Measurements from ENCODE around the gene ZNF12.
"Not testable (repeated sequence)": the region's sequence is repeated elsewhere in the genome, so short reads cannot be mapped to it uniquely, and the experiment has no call there.

The ZNF12 gene

DNA sequence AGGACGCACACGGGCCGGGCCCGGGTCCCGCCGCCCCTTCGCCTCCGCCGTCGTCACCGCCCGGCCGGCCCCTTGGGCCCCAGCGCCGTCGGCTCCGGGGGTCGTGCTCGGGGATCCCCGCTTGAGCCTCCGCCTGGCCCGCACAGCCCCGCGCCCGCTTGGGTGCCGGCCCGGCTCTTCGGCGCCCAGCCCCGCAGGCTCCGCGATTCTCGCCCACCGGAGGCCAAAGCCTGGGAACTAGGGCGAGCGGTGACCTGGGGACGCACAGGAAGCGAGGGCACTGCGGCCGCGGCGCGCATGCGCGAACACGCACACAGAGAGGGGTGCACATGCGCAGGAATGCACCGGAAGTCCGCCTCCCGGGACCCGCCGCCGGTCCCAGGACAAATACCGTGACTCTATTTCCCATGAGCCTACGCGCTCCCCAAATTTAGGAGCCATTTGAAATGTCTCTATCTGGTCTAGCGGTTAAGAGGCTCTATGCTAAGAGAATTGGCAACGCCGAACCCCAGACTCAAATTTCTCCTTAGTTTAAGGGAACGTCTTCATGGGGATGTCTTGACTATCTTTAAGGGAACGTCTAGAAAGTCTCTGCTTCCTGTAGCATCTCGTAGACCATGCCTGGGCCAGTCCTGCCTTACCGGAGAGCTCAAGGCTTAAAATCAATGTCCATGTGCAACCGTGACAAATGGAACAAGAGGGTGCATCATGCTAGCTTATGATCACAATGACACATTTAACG lies at the start of gene ZNF12:
ZNF12 (minus strand) TSS at position 282 of the 742 bp plus-strand sequence. CDS start 1,774 bp downstream, outside the sequence.
- peak; percentile 97 for DNase-seq

DNA sequence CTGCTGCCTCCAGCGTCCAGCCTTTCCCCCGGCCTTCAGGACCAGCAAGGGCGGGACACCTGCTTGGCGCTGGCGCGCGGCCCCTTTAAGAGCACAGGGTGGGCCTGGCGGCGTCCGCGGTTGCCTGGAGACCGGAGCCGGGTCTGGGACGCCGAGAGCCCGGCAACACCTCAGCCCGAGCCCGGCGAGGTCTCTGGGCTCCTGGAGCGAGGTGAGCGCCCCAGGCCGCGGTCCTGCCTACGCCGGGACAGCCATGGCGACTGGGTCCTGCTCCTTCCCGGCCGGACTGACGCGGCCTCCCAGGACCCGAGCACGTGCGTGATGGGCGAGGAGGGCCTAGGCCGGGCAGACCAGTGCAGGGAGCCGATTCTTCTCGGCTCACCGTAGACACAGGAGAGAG lies 47.2 kb upstream of the ZNF12 start, which contains the start of gene RSPH10B2:
RSPH10B2 (plus strand) TSS at position 140 of the 400 bp plus-strand sequence. CDS start 3,575 bp downstream, outside the sequence.
- DNase-seq = not testable (repeated sequence)

DNA sequence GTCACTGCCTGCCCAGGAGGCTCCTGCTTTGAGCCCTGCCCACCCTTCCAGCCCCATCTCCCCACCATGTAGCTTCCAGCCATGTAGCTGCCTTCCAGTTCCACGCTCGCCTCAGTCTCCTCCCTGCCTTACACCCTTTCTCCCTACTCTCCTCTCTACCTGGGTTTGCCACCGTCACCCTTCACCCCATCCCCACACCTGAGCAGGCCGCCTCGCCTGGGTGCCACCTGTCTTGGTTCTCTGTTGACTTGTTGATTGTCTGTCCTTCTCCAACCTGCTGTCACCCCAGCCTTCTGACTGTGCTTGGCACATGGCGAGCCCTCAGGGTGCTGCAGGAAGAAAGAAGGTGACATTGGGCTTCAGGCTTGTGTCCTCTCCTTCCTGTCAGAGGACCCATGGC lies 43.4 kb upstream of the ZNF12 start:
- DNase-seq = not testable (repeated sequence)

DNA sequence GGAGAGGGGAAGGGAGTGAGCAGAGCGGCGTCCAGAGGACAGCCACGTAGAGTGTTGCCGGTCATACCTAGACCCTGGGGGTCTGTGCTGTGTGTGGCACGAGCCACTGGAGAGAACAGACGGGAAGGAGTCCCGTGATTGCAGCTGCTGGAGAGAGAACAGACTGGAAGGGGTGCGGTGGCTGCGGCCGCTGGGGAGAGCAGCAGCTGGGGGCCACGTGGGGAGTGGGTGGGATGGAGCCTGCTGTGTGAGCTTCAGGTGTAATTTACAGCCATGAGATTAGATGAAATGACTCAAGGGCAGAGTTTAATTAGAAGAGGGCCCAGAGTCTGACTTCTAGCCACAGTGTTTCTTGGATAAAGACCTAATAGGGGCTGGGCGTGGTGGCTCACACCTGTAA lies 42.6 kb upstream of the ZNF12 start:
- DNase-seq = not testable (repeated sequence)

DNA sequence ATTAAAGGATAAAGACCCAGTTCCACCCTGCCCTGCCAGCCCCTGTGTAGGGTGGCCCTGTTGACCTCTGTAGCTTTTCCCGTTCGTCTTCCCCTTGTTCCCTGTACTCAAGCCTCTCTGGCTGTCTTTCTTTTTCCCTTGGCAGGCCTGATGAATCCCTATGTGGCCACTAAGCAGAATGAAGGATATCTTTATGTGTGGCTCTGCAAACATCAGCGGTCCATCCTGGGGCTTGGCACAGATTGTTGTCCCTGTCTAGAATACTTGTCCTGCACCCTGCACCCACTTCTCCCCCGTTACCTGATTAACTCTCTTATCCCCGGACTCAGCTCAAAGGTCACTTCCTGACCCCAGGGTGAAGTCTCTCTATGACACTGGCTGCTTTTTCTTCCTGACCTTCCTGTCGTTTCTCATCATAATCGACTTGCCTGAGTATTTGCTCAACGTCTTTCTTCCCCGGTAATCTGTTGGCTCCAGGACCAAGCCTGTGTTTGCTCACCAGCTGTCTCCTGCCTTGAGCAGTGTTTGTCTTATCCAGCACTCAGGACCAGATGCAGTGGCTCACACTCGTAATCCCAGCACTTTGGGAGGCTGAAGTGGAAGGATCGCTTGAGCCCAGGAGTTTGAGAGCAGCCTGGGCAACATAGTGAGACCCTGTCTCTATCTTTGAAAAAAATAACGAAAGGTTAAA lies 37.8 kb upstream of the ZNF12 start:
- not testable (repeated sequence) for DNase-seq

DNA sequence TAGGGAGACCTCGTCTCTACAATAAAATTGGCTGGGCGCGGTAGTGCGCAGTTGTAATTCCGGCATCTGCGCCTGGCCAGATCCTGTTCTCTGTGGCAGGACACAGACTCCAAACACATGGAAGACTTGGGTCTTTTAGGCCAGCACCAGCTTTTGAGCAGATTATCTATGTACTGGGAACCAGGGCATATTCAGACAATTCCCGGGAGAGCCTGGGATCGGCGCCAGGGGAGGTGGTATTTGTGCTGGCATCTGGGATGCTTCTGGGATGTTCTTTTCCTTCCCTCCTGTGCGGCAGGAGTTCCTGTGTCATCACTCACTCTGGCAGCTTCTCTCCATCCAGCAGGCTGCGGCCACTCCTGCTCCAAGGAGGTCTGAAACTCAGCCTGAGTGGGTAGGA lies 31.7 kb upstream of the ZNF12 start:
- DNase-seq = not testable (repeated sequence)

DNA sequence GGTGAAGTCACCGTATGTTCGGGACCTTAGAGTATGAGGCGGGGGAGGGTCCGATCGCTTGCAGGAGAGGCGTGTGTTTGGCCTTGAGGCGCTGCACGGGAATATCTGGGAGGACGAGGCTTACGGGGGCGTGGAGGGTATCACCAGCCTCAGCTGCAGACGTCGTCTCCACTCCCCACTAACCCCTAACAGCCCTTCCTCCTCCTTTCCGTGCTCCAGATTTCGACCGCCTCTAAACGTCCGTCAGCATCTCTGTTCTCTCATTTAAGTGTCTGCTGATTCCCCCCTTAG lies 23.5 kb upstream of the ZNF12 start:
- peak; percentile 42 for DNase-seq

DNA sequence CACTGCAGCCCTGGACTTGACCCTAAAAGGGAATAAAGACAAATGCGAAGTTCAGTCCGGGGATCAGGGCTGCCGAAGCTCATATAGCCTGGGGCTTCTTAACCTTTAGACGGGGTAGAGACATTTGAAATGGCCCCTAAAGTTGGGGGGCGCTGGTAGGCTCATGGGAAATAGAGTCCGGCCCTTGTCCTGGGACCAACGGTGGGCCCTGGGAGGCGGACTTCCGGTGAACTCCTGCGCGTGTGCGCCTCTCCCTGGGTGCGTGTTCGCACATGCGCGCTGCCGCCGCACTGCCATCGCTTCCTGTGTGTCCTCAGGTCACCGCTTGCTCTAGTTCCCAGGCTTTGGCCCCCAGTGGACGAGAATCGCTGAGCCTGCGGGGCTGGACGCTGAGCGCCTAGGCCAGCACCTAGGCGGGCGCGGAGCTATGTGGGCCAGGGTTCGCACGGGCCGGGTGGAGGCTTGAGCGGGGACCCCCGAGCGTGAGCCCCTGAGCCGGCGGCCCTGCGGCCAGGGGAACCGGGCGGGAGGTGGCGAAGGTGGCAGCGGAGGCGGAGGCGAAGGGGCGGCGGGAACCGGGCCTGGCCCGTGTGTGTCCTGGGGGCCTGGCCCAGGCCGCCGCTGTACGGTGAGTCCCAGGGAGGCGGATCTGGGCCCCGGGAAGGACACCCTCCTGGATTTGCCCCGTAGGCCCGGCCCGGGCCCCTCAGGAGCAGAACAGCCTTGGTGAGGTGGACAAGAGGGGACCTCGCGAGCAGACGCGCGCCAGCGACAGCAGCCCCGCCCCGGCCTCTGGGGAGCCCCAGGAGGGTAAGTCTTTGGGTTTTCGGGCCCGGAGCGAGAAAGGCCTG lies 23.0 kb upstream of the ZNF12 start:
- peak; percentile 96 for DNase-seq

DNA sequence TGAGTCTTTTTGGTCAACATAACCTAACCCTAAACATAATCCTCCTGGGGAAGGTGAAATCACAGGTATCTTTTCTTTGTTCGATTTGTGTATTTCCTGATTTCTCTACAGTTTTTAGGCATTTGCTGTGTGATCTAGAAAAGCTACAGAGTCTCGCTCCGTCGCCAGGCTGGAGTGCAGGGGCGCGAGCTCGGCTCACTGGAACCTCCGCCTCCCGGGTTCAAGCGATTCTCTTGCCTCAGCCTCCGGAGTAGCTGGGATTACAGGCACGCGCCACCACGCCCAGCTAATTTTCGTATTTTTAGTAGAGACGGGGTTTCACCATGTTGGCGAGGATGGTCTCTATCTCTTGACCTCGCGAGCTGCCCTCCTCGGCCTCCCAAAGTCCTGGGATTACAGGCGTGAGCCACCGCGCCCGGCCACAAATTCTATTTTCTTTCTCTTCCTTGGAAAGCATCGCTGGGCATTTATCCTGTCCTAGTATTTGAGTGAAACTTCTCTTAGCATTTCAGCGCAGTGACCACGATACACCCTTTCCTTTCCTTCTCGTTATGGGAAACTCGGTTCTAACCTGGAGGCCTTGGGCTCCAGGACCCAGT lies 22.2 kb upstream of the ZNF12 start:
- DNase-seq = not testable (repeated sequence)

DNA sequence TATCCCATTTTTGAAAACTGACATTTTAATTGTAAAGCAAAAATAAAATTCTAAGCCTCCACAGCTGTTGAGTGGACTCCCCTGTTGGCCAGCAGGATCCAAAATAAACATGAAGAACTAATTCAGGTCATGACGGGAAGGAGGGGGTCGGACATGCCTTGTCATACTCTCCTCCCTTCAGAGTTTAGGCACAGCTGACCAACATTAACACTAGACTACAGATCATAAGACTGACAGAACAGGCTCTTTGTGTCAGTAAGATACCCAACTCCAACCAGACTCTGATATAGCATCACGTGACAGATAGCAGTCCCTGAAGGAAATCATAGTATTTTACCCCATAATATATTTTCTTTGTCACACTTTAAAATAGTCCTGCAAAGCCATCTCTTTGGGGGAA lies 20.9 kb upstream of the ZNF12 start:
- no peak for DNase-seq

DNA sequence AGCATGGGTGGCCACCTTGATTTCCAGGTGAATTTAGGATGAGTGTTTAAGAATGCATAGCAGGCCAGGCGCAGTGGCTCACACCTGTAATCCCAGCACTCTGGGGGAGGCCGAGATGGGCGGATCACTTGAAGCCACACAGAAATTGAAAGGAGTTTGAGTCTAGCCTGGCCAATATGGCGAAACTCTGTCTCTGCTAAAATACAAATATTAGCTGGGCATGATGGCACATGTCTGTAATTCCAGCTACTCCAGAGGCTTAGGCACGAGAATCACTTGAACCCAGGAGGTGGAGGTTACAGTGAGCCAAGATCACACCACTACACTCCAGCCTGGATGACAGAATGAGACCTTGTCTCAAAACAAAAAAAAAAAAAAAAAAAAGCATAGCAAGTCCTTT lies 19.6 kb upstream of the ZNF12 start:
- not testable (repeated sequence) for DNase-seq

DNA sequence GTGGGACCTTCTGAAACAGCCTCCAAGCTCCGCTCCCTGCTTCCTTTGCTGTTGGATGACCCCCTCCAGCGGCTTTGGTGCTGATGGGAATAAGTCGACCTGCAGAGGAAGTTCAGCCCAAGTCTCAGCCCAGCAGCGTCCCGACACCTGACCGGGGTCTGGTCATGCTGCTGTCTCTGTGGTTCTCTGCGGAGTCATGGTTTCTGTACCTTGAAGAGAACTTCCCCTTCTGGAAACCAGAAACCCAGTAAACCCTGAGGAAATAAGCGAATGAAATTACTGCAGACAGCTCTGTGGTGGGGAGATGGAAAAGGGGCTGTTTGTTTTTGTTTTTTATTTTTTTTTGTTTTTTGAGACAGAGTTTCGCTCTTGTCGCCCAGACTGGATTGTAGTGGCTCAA lies 18.3 kb upstream of the ZNF12 start:
- peak; percentile 47 for DNase-seq

DNA sequence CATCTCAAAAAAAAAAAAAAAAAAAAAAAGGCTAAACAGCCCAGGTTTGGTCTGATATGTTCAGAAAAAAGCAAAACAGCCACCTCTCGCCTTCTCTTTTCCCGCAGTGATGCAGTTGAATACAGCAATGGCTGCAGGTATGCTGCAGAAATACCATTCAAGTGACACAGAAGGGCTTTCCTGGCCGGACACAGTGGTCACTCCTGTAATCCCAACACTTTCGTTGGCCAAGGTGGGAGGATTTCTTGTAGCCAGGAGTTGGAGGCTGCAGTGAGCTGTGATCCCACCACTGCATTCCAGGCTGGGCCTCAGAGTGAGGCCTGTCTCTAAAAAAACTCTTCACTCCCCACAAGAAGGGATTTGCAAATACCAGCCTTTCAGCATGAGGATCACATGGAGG lies 17.6 kb upstream of the ZNF12 start:
- DNase-seq = not testable (repeated sequence)

DNA sequence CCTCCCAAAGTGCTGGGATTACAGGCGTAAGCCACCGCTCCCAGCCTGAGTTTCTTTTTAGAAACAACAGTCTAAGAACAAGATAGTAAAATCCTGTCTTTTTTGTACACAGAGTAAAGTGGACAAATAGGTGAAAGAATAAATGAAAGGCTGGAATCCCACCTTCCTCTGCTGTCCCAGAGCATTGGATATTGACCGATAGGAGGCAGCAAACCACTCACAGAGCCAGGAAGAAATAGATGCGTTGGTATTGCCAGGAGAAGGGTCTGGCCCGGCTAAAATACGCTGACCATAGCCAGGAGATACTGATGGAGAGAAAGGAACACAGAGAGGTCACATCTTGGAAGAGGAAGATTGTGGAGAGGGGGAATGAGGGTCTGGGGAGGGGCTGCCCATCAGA lies 11.4 kb upstream of the ZNF12 start:
- DNase-seq = no peak

DNA sequence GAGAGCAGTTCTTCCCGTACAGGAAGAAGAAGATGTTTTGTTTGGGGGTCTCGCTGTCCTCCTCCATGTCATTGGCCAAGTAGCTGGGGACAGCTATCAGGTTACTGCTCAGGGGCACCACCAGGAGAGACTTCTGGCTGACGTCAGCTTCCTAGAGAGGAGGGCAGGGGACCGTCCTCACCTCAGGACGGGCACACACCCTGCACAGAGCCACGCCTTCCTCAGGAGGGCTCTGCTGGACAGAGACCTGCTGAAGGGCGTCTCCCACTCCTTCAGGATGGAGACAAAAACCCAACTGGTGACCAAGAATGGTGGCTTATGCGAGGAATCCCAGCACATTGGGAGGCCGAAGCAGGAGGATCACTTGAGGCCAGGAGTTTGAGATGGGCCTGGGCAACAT lies 9.2 kb upstream of the ZNF12 start:
- DNase-seq = not testable (repeated sequence)

DNA sequence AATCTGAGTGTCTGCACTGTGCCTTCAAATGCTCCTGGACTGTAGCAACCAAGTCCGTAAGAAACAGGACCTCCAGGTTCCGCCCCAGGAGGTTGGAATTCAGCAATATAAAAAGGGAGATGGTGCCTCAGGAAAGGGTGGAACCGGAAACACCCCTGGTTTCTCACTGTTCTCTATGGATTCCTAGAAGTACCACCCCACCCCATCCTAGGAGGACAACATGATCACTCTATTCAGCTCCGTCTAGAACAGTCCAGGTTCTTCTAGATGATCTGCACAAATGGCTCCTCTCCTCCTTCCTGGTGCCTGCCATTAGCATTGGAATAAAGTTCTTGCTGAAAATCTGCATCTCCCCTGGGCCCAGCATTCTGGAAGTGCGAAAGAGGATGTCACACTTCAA lies 7.6 kb upstream of the ZNF12 start:
- DNase-seq = no peak

DNA sequence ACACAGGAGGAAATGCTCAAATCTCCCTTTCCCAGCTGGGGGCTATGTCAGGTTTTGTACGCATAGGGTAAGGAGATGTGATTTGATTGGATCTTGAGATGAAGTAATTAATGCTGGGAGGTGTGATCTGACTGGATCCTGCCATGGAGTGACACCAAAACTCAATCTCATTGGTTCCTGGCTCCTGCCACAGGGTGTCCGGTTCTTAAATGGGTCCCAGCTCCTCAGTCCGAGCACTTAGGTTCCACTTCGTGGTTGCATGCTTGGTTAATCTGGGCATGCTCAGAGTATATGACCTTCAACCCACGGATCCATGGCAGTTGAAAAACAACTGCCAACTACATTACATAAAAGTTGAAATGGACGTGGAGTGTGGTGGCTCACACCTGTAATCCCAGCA lies 3.1 kb upstream of the ZNF12 start:
- DNase-seq = no peak

DNA sequence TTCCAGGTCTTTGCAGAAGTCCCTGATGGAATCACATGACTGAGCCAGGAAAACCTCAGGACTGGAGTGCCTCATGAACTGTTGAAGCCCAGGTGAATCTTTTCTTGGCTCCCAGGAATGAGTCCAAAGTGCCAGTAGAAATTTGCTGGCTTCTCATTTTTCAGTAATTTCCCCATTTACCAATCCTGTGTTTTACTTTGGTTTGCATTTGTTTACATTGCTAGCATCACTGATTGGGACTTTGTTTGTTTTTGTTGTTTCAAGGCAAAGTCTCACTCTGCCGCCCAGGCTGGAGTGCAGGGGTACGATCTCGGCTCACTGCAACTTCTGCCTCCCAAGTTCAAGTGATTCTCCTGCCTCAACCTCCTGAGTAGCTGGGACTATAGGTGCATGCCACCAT lies 1.6 kb upstream of the ZNF12 start:
- no peak for DNase-seq

DNA sequence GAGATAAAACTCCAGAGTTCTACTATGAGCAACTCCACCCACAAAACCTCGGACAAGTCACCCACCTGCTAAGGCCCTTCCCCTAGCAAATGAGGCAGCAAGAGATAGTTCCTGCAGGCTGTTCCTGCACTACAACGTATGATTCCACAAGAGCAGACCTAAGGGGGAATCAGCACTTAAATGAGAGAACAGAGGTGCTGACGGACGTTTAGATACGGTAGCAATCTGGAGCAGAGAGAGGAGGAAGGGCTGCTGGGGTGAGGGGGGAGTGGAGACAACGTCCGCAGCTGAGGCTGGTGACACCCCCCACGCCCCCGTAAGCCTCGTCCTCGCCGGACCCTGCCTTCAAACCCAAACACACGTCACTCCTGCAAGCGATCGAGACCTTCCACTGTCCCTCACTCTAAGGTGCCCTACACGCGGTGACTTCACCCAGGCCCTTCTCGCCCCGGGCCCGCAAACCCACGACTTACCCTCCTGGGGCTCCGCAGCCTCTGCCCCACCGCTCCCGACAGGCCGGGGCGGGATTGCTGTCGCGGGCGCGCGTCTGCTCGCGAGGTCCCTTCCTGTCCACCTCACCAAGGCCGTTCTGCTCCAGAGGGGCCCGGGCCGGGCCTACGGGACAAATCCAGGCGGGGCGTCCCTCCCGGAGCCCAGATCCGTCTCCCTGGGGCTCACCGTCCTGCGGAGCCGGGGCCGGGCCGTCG lies 635 bp downstream of the ZNF12 start:
- peak; percentile 79 for DNase-seq

DNA sequence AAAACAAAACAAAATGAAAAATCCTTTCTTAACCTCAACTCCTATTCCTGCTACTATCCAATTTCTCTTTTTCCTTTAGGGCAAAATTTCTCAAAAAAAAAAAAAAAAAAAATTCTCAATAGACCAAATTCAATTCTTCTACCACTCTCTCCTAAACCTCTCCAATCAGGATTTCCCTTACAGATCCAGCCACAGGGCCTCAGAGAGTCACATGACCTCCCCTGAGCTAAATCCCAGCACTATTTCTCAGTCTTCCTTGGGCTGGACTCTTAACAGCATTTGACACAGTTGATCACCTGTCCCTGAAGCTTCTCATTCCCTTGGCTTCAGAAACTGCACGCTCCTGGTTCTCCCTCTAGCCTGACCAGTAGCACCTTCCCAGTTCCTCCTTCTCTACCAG lies 4.9 kb downstream of the ZNF12 start:
- no peak for DNase-seq

DNA sequence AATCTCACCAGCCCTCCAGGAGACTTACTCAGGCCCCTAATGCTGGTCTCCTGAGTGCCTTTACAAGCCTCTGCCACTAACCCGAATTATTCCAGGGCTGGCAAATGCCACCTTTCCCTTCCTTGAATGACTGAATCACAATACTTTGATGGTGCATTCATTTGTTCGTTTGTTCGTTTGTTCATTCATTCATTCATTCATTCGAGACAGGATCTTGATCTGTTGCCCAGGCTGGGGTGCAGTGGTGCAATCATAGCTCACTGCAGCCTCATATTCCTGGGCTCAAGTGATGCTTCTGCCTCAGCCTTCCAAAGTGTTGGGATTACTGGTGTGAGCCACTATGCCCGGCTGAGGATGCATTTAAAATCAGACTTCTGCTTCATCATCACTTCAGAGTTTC lies 6.0 kb downstream of the ZNF12 start:
- DNase-seq = no peak

DNA sequence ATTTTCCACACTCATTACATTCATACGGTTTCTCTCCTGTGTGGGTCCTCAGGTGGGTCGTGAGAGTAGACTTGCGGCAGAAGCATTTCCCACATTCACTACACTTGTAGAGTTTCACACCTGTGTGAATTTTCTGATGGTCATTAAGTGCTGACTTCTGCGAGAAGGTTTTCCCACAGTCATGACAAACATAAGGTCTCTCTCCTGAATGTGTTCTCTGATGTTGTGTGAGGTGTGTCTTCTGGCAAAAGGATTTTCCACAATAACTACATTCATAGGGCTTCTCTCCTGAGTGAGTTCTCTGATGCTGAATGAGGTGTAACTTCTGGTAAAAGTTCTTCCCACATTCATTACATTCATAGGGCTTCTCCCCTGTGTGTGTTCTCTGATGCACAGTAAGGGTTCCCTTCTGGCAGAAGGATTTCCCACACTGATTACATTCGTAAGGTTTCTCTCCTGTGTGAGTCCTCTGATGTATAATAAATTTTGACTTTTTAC lies 15.1 kb downstream of the ZNF12 start:
- peak; percentile 22 for DNase-seq
